GM23338 (cell line): Measurements from ENCODE around the gene ORAI3. TPM values are rescaled to one million over a fixed set of nuclear protein-coding genes. Genes with fewer than 3 reads are reported as not detected.

Source experiments
- ATAC-seq: fragments of 200-7000 bp; cut with Tn5 transposase; 3 replicates; pipeline ENCODE4 v1.9.1; 2020
- DNase-seq: peaks from one replicate; pipeline ENCODE4 v3.0.0-alpha.2; 2015; ENCODE audit warnings: low spot score
- H2AFZ ChIP-seq: fragments of 200-600 bp; sonication (generic); 2 replicates; pipeline ENCODE4 v1.8.0; 2016; ENCODE audit warnings: antibody characterized with exemption, mild to moderate bottlenecking, moderate library complexity
- H3F3A ChIP-seq: fragments of 200-600 bp; sonication (generic); replicated peaks from 2 replicates; pipeline ENCODE4 v1.8.0; 2017; ENCODE audit warnings: antibody characterized with exemption, mixed run types, low read depth
- H3K27ac ChIP-seq: fragments of 200-600 bp; sonication (generic); 2 replicates; pipeline ENCODE4 v1.6.1; 2016; ENCODE audit warnings: low read depth
- H3K27me3 ChIP-seq: fragments of 200-600 bp; sonication (generic); 2 replicates; pipeline ENCODE4 v1.8.0; 2016; ENCODE audit warnings: mild to moderate bottlenecking, mixed run types, moderate library complexity; ENCODE audit not compliant: insufficient read depth
- H3K36me3 ChIP-seq: fragments of 200-600 bp; sonication (generic); 2 replicates; pipeline ENCODE4 v1.8.0; 2016; ENCODE audit warnings: mild to moderate bottlenecking; ENCODE audit not compliant: insufficient read depth
- H3K4me1 ChIP-seq: fragments of 200-600 bp; sonication (generic); 2 replicates; pipeline ENCODE4 v1.8.0; 2016; ENCODE audit warnings: mild to moderate bottlenecking, moderate library complexity; ENCODE audit not compliant: insufficient read depth
- H3K4me2 ChIP-seq: fragments of 200-600 bp; sonication (generic); 2 replicates; pipeline ENCODE4 v1.7.1; 2017; ENCODE audit warnings: mixed run types
- H3K4me3 ChIP-seq: fragments of 200-600 bp; sonication (generic); 2 replicates; pipeline ENCODE4 v1.6.1; 2016; ENCODE audit warnings: mixed run types
- H3K79me2 ChIP-seq: fragments of 200-600 bp; sonication (generic); replicated peaks from 2 replicates; pipeline ENCODE4 v1.8.0; 2017; ENCODE audit warnings: mild to moderate bottlenecking; ENCODE audit not compliant: insufficient read depth
- H3K9me2 ChIP-seq: fragments of 200-600 bp; sonication (generic); 2 replicates; pipeline ENCODE4 v1.8.0; 2017; ENCODE audit not compliant: insufficient read depth
- H4K20me1 ChIP-seq: fragments of 200-600 bp; sonication (generic); replicated peaks from 2 replicates; pipeline ENCODE4 v1.8.0; 2017; ENCODE audit warnings: mild to moderate bottlenecking; ENCODE audit not compliant: insufficient read depth
- H3K27ac Mint-ChIP-seq: 2 replicates; pipeline ENCODE4 v1.8.0; 2020; ENCODE audit warnings: inconsistent platforms, mild to moderate bottlenecking, moderate library complexity, mixed read lengths
- H3K27me3 Mint-ChIP-seq: 3 replicates; pipeline ENCODE4 v1.8.0; 2022; ENCODE audit warnings: low read depth, mild to moderate bottlenecking, moderate library complexity, mixed read lengths, inconsistent platforms; ENCODE audit not compliant: insufficient read depth, poor library complexity
- H3K36me3 Mint-ChIP-seq: 3 replicates; pipeline ENCODE4 v1.8.0; 2021; ENCODE audit warnings: low read depth, mild to moderate bottlenecking, inconsistent platforms, moderate library complexity, mixed read lengths
- H3K4me1 Mint-ChIP-seq: 3 replicates; pipeline ENCODE4 v1.8.0; 2020; ENCODE audit warnings: mild to moderate bottlenecking, inconsistent platforms, mixed read lengths
- H3K4me3 Mint-ChIP-seq: 3 replicates; pipeline ENCODE4 v1.8.0; 2021; ENCODE audit warnings: moderate library complexity, mild to moderate bottlenecking, inconsistent platforms, mixed read lengths
- H3K9me3 Mint-ChIP-seq: 3 replicates; pipeline ENCODE4 v1.8.0; 2020; ENCODE audit warnings: moderate library complexity, mild to moderate bottlenecking, inconsistent platforms, mixed read lengths
- CREB1 ChIP-seq: fragments of 250-450 bp; sonication (Bioruptor Pico); IDR thresholded peaks from 2 replicates; pipeline ENCODE4 v1.5.0; 2020; ENCODE audit warnings: low read depth, mild to moderate bottlenecking, moderate library complexity
- EZH2phosphoT487 ChIP-seq: fragments of 200-600 bp; sonication (generic); IDR thresholded peaks from one replicate; pipeline ENCODE4 v1.8.1; 2018; ENCODE audit warnings: antibody characterized with exemption; ENCODE audit not compliant: unreplicated experiment
- JUNB ChIP-seq: IDR thresholded peaks from one replicate; pipeline ENCODE4 v1.6.1; 2016; ENCODE audit warnings: antibody characterized with exemption; ENCODE audit not compliant: unreplicated experiment
- STAT1 ChIP-seq: IDR thresholded peaks from one replicate; pipeline ENCODE4 v1.6.1; 2016; ENCODE audit warnings: antibody characterized with exemption; ENCODE audit not compliant: unreplicated experiment
- ZNF114 ChIP-seq: fragments of 250-450 bp; sonication (Bioruptor Pico); IDR thresholded peaks from 2 replicates; pipeline ENCODE4 v1.5.0; 2020; ENCODE audit warnings: mild to moderate bottlenecking, moderate library complexity
- ZNF331 ChIP-seq: fragments of 250-450 bp; sonication (Bioruptor Pico); IDR thresholded peaks from 2 replicates; pipeline ENCODE4 v1.5.0; 2020; ENCODE audit warnings: low read depth, mild to moderate bottlenecking, moderate library complexity
- polyA plus RNA-seq: library from polyadenylated mRNA; unstranded; fragments of >200 nt; fragmentation: Nextera tagmentation; extraction: Ambion mirVana; gene quantifications from 2 replicates; pipeline ENCODE4 v1.2.1, GENCODE V29; 2016
- total RNA-seq: library from RNA; depleted of rRNA; stranded (reverse); fragments of >200 nt; shearing (Covaris generic); gene quantifications from 2 replicates; pipeline ENCODE4 v1.2.3, GENCODE V29; 2014
- TF ChIP-seq, protein P1 (sequence below), 2 experiments: fragments of 200-600 bp in 1 of 2; sonication (generic) in 1 of 2; conservative IDR thresholded peaks; 2 replicates each; pipeline versions ENCODE4 v1.5.1 to v1.6.1; 2016 to 2017; ENCODE audit warnings: antibody characterized with exemption in 2 of 2, low read depth in 2 of 2, mild to moderate bottlenecking in 2 of 2, moderate library complexity in 1 of 2
- TF ChIP-seq, protein P2 (sequence below): fragments of 250-450 bp; sonication (Bioruptor Pico); IDR thresholded peaks from 2 replicates; pipeline ENCODE4 v1.5.0; 2020; ENCODE audit warnings: mild to moderate bottlenecking, moderate library complexity

Gene ORAI3
- total and polyA plus RNA-seq, 2 experiments from 2014 or later: 6.9 to 15.9 TPM

DNA sequence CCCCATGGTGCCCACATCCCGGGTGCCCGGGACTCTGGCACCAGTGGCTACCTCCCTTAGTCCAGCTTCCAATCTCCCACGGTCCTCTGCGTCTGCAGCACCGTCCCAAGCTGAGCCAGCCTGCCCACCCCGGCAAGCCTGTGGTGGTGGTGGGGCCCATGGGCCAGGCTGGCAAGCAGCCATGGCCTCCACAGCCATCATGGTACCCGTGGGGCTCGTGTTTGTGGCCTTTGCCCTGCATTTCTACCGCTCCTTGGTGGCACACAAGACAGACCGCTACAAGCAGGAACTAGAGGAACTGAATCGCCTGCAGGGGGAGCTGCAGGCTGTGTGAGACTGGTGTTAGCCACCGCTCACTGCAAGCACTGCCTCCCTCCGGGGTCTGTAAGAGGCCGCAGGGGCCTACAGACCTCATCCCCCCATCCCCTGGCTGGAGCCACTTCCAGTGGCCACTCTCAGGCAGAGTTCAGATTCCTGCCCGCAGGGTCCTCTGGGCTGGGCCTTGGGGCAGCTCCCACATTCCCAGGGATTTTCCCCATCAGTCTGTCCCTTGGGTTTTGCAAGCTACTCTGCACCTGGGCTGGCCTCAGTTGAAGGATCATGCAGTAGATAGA, 4.8 kb downstream of the ORAI3 start:
- Histone ChIP-seq H3K27me3 (no peaks in the 10 kb centered on the region), H3K4me3 (no peak overlapping the region), H3K4me1 (peaks cover 7% of the 10 kb centered on the region; the same call in 1 of the 2 replicates), H3K36me3 (no peaks in the 10 kb centered on the region; the same call in 1 of the 2 replicates), H3F3A (peaks cover 20% of the 10 kb centered on the region), H3K9me2 (no peaks in the 10 kb centered on the region), H4K20me1 (0 out of 2 replicates have a peak, but pooled peaks cover 3% of the 10 kb centered on the region), H3K4me2 (no peak overlapping the region), H3K27ac (no peak overlapping the region), H3K79me2 (peaks cover 3% of the 10 kb centered on the region), H2AFZ (no peak overlapping the region)
- Mint-ChIP-seq H3K27ac (no peak overlapping the region), H3K36me3 (peaks cover 3% of the 10 kb centered on the region), H3K9me3 (no peaks in the 10 kb centered on the region), H3K4me3 (no peak overlapping the region), H3K4me1 (peaks cover 21% of the 10 kb centered on the region), H3K27me3 (peaks cover 21% of the 10 kb centered on the region)
- ATAC-seq (peak; percentile 63), DNase-seq (peak; percentile 95)
- TF ChIP-seq, protein P1, sequence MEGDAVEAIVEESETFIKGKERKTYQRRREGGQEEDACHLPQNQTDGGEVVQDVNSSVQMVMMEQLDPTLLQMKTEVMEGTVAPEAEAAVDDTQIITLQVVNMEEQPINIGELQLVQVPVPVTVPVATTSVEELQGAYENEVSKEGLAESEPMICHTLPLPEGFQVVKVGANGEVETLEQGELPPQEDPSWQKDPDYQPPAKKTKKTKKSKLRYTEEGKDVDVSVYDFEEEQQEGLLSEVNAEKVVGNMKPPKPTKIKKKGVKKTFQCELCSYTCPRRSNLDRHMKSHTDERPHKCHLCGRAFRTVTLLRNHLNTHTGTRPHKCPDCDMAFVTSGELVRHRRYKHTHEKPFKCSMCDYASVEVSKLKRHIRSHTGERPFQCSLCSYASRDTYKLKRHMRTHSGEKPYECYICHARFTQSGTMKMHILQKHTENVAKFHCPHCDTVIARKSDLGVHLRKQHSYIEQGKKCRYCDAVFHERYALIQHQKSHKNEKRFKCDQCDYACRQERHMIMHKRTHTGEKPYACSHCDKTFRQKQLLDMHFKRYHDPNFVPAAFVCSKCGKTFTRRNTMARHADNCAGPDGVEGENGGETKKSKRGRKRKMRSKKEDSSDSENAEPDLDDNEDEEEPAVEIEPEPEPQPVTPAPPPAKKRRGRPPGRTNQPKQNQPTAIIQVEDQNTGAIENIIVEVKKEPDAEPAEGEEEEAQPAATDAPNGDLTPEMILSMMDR (conservative IDR thresholded peaks at IDR 0.05; ENCODE audit: low read depth in 2 of 2): peak; percentile 80 to 87
- no peak for TF ChIP-seq JUNB

DNA sequence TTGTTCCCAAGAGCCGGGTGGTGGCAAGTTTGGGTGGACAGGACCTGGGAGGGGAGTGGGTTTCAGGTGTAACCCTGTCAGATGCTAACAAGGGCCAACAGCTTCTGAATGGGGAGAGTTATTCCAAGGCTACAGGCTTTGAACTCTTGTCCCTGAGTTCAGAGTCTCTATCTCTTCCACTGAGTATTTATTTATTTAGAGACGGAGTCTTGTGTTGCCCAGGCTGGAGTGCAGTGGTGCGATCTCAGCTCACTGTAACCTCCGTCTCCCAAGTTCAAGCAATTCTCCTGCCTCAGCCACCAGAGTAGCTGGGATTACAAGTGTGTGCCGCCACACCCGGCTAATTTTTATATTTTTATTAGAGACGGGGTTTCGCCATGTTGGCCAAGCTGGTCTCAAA, 6.1 kb downstream of the ORAI3 start:
- Histone ChIP-seq H4K20me1 (peaks cover 11% of the 10 kb centered on the region), H3K4me1 (peaks cover 7% of the 10 kb centered on the region; the same call in 1 of the 2 replicates), H3K4me3 (no peak overlapping the region), H2AFZ (no peak overlapping the region), H3F3A (peaks cover 24% of the 10 kb centered on the region), H3K79me2 (peaks cover 17% of the 10 kb centered on the region), H3K4me2 (no peak overlapping the region), H3K27ac (no peak overlapping the region), H3K36me3 (peaks cover 11% of the 10 kb centered on the region), H3K27me3 (no peaks in the 10 kb centered on the region), H3K9me2 (no peaks in the 10 kb centered on the region)
- Mint-ChIP-seq H3K36me3 (peaks cover 16% of the 10 kb centered on the region), H3K4me1 (peaks cover 19% of the 10 kb centered on the region), H3K27ac (no peak overlapping the region), H3K4me3 (no peak overlapping the region), H3K9me3 (no peaks in the 10 kb centered on the region), H3K27me3 (peaks cover 14% of the 10 kb centered on the region)
- no peak for DNase-seq
- ATAC-seq: no peak
- TF ChIP-seq, protein P1 (conservative IDR thresholded peaks at IDR 0.05; ENCODE audit: low read depth in 2 of 2): no peak
- no peak for TF ChIP-seq STAT1
- TF ChIP-seq ZNF331 (CRISPR knock-in tag): no peak
- TF ChIP-seq, protein P2, sequence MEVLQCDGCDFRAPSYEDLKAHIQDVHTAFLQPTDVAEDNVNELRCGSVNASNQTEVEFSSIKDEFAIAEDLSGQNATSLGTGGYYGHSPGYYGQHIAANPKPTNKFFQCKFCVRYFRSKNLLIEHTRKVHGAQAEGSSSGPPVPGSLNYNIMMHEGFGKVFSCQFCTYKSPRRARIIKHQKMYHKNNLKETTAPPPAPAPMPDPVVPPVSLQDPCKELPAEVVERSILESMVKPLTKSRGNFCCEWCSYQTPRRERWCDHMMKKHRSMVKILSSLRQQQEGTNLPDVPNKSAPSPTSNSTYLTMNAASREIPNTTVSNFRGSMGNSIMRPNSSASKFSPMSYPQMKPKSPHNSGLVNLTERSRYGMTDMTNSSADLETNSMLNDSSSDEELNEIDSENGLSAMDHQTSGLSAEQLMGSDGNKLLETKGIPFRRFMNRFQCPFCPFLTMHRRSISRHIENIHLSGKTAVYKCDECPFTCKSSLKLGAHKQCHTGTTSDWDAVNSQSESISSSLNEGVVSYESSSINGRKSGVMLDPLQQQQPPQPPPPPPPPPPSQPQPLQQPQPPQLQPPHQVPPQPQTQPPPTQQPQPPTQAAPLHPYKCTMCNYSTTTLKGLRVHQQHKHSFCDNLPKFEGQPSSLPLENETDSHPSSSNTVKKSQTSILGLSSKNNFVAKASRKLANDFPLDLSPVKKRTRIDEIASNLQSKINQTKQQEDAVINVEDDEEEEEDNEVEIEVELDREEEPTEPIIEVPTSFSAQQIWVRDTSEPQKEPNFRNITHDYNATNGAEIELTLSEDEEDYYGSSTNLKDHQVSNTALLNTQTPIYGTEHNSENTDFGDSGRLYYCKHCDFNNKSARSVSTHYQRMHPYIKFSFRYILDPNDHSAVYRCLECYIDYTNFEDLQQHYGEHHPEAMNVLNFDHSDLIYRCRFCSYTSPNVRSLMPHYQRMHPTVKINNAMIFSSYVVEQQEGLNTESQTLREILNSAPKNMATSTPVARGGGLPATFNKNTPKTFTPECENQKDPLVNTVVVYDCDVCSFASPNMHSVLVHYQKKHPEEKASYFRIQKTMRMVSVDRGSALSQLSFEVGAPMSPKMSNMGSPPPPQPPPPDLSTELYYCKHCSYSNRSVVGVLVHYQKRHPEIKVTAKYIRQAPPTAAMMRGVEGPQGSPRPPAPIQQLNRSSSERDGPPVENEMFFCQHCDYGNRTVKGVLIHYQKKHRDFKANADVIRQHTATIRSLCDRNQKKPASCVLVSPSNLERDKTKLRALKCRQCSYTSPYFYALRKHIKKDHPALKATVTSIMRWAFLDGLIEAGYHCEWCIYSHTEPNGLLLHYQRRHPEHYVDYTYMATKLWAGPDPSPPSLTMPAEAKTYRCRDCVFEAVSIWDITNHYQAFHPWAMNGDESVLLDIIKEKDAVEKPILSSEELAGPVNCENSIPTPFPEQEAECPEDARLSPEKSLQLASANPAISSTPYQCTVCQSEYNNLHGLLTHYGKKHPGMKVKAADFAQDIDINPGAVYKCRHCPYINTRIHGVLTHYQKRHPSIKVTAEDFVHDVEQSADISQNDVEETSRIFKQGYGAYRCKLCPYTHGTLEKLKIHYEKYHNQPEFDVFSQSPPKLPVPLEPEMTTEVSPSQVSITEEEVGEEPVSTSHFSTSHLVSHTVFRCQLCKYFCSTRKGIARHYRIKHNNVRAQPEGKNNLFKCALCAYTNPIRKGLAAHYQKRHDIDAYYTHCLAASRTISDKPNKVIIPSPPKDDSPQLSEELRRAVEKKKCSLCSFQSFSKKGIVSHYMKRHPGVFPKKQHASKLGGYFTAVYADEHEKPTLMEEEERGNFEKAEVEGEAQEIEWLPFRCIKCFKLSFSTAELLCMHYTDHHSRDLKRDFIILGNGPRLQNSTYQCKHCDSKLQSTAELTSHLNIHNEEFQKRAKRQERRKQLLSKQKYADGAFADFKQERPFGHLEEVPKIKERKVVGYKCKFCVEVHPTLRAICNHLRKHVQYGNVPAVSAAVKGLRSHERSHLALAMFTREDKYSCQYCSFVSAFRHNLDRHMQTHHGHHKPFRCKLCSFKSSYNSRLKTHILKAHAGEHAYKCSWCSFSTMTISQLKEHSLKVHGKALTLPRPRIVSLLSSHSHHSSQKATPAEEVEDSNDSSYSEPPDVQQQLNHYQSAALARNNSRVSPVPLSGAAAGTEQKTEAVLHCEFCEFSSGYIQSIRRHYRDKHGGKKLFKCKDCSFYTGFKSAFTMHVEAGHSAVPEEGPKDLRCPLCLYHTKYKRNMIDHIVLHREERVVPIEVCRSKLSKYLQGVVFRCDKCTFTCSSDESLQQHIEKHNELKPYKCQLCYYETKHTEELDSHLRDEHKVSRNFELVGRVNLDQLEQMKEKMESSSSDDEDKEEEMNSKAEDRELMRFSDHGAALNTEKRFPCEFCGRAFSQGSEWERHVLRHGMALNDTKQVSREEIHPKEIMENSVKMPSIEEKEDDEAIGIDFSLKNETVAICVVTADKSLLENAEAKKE (CRISPR knock-in tag): no peak
- TF ChIP-seq JUNB: no peak
- no peak for TF ChIP-seq EZH2phosphoT487
- TF ChIP-seq CREB1 (CRISPR knock-in tag): no peak
- TF ChIP-seq ZNF114 (CRISPR knock-in tag): no peak
